ENCODE measurements around the gene ZNF526. TPM values are rescaled to one million over a fixed set of nuclear protein-coding genes. Genes with fewer than 3 reads are reported as not detected.
A peak's percentile ranks its signal among the peaks of the same experiment; 100 is the strongest.

The ZNF526 gene
- total and polyA plus RNA-seq, 9 of the 15 experiments (the other 6 are each of a cell fraction or from before 2014, with no cell fraction given) = 1.3 to 17.9 (median 6.2) TPM

DNA sequence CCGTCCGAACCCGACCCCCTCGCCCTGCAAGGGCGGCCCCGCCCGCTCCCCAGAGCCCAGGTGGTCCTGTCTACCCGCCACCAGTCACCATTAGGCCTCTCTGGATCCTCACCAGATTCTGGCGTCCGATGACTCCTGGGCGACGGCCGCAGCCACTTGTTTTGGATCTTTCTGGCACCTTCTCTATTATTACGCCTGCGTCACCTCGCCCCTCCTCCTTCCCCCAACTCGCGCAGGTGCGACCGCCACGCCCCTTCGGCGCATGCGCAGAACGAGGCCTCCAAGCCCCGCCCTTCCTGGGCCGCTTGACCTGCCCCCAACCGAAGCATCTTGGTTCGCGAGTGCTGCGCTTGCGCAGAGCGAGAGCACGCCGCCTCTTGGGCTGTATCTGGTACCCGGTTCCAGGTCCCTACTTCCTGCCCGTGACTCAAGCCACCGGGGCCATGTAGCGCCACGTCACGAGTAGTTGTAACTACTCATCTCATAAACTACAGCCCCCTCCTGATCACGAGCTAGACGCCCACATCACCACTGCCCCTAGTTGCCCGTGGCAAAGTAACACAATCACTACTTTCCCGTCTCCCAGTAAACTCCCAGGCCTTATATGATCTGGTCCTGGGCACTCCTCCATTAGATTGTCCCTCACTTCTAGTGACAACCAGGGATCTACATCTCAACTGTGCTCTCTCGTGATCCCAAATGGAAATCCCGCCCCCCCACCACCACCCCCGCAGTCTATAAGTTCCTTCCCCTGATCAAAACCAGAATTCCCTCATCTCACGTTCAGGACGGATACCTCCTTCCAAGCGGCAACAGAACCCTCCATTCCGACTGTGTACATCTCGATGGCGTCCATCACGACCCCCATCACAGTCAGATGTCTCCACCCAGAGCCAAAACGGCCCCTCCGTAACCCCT, 2.3 kb upstream of the ZNF526 start, which contains the start of gene DEDD2 (continued):
- TF ChIP-seq BCLAF1 (IDR thresholded peaks at IDR 0.05; ENCODE audit: borderline replicate concordance in 1 of 2, control insufficient read depth in 1 of 2, low read depth in 2 of 2, low read length in 1 of 2) (no peak), KHSRP (IDR thresholded peaks at IDR 0.05) (no peak), ZBTB26 (CRISPR knock-in tag; IDR thresholded peaks at IDR 0.05) (0 out of 2 replicates have a peak, but pooled peaks have one; percentile 61), ZEB2 (IDR thresholded peaks at IDR 0.05) (peak; percentile 60), CREM (IDR thresholded peaks at IDR 0.05; ENCODE audit: low read depth) (peak; percentile 89), ZNF589 (CRISPR knock-in tag; IDR thresholded peaks at IDR 0.05; ENCODE audit: low read depth) (no peak), ZNF780A (CRISPR knock-in tag; IDR thresholded peaks at IDR 0.05) (no peak), CREB3L1 (IDR thresholded peaks at IDR 0.05; ENCODE audit: borderline replicate concordance, low read depth) (peak; percentile 99), VEZF1 (CRISPR knock-in tag; IDR thresholded peaks at IDR 0.05) (peak; percentile 93), HNRNPUL1 (IDR thresholded peaks at IDR 0.05; ENCODE audit: low read length) (no peak), SMAD2 (IDR thresholded peaks at IDR 0.05; ENCODE audit: low read depth, low read length) (no peak), STAT6 (CRISPR knock-in tag; IDR thresholded peaks at IDR 0.05) (0 out of 2 replicates have a peak, but pooled peaks have one; percentile 59), ZNF3 (CRISPR knock-in tag; IDR thresholded peaks at IDR 0.05) (no peak)
- TF ChIP-seq, protein P1, sequence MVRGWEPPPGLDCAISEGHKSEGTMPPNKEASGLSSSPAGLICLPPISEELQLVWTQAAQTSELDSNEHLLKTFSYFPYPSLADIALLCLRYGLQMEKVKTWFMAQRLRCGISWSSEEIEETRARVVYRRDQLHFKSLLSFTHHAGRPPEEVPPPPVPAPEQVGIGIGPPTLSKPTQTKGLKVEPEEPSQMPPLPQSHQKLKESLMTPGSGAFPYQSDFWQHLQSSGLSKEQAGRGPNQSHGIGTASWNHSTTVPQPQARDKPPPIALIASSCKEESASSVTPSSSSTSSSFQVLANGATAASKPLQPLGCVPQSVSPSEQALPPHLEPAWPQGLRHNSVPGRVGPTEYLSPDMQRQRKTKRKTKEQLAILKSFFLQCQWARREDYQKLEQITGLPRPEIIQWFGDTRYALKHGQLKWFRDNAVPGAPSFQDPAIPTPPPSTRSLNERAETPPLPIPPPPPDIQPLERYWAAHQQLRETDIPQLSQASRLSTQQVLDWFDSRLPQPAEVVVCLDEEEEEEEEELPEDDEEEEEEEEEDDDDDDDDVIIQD (CRISPR knock-in tag; IDR thresholded peaks at IDR 0.05) = no peak

Data from K562 (cell line).